GM04504 (cell line): ENCODE results near the gene STXBP5L.
"Not testable (repeated sequence)": the region's sequence is repeated elsewhere in the genome, so short reads cannot be mapped to it uniquely, and the experiment has no call there.

ENCODE experiments used
- DNase-seq: peaks from one replicate; pipeline ENCODE4 v3.0.0-alpha.2; 2012; ENCODE audit warnings: low read depth

STXBP5L gene

GRCh38 chr3:121231872-121232271 is 323.9 kb downstream of the STXBP5L start:
- no peak for DNase-seq

DNA sequence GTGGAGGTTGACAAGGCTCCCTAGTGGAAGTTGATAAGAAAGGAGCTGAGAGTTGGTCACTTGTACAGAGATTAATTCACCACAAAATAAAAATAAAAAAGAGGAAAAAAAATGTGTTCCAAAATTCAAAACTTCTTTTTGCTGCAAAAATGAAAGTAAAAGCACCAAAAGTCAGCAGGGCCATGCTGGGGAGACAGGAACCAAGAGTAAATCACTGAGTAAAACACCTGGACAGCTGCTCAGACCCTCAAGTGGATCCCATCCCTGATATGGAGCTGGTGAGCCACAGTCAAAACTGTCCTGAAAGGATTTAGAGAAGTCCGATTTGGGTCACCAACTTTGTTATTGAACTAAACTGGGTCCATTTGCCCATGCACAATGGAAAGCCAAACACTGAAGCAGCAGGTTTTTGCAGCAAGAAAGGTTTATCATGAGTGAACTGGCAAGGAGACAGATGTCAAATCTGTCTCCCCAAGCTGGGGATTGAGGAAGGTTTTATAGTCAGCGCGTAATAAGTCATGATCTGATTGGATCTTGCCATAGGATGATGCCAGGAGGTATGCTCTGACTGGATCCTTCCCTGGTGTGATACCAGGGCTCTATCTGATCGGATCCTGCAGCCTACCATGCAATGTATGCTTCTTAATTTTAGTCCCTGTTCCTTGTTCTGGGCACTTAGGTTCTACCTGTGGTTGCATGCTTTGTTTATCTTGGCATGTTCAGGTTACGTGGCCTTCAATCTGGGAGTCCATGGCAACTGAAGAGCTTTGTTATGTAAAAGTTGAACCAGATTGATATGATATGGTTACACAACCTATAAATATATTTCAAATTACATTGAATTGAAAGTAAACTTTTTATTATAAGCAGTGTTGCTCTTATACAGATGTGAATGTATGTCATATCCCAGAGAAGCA is 324.6 kb downstream of the STXBP5L start:
- no peak for DNase-seq

GRCh38 chr3:121243208-121243607 is 335.2 kb downstream of the STXBP5L start:
- no peak for DNase-seq

DNA sequence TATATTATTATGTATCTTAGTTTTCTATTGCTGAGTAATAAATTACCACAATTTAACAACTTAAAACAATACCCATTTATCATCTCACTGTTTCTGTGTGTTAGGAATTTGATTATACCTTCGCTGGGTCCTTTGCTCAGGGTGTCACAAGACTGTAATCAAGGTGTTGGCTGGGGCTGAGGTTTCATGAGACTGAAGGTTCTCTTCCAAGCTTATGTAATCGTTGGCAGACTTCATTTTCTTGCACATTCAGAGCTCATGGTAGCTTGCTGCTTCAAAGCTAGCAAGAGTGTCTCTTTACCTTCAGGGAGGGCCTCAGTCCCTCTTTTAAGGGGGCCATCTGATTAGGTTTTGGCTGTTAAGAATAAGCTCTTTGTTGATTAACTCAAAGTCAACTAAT is 344.7 kb downstream of the STXBP5L start:
- DNase-seq, result no peak

GRCh38 chr3:121269389-121269788 is 361.4 kb downstream of the STXBP5L start:
- no peak for DNase-seq

DNA sequence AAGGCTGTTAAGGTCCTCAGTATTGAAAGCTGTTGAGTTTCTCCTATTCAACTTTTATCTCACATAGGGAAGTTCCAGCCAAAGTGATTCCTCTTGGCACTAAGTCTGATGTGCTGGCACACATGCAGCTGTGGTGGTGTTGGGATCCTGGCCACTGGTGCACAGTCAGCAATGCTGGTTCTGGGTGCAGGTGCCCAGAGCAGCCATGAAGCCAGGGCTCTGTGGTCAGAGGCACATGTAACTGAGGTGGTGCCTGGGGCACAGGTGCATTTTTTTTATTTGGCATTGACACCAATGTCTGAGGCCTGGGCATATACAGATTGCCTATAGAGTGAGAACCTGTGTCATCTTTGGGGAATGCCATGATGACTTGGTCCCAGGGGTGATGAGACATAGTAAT is 366.4 kb downstream of the STXBP5L start:
- no peak for DNase-seq

GRCh38 chr3:121295452-121295851 is 387.4 kb downstream of the STXBP5L start:
- DNase-seq, result no peak

- no peak for DNase-seq
Observed at GRCh38 chr3:121295979-121296378, 388.0 kb downstream of the STXBP5L start.

DNA sequence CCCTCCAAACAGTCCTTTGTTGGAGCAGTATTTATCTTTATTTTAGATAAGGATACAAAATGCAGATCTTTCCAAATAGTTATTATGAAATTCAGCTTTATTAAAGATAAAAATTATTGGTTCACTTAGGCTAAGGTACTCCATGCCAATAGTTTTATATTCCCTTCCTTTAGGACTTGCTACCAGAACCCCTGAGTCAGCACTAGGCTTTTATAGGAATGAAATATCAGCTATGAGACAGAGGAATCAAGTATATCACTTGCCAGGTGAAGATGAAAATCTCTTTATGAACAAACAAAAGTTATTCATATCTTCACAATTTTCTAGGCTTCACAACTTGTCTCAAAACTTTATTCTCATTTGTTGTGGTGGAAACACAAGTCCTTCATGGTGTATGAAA is 416.3 kb downstream of the STXBP5L start:
- DNase-seq, result no peak

GRCh38 chr3:121330118-121330517 is 422.1 kb downstream of the STXBP5L start:
- DNase-seq, result no peak

- no peak for DNase-seq
Observed at GRCh38 chr3:121330634-121331033, 422.6 kb downstream of the STXBP5L start.

DNA sequence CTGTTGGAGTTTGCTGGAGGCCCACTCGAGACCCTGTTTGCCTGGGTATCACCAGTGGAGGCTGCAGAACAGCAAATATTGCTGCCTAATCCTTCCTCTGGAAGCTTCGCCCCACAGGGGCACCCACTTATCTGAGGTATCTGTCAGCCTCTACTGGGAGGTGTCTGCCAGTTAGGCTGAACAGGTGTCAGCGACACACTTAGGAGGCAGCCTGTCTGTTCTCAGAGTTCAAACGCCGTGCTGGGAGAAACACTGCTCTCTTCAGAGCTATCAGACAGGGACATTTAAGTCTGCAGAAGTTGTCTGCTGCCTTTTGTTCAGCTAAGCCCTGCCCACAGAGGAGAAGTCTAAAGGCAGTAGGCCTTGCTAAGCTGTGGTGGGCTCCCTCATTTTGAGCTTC is 448.0 kb downstream of the STXBP5L start:
- DNase-seq, result not testable (repeated sequence)

DNA sequence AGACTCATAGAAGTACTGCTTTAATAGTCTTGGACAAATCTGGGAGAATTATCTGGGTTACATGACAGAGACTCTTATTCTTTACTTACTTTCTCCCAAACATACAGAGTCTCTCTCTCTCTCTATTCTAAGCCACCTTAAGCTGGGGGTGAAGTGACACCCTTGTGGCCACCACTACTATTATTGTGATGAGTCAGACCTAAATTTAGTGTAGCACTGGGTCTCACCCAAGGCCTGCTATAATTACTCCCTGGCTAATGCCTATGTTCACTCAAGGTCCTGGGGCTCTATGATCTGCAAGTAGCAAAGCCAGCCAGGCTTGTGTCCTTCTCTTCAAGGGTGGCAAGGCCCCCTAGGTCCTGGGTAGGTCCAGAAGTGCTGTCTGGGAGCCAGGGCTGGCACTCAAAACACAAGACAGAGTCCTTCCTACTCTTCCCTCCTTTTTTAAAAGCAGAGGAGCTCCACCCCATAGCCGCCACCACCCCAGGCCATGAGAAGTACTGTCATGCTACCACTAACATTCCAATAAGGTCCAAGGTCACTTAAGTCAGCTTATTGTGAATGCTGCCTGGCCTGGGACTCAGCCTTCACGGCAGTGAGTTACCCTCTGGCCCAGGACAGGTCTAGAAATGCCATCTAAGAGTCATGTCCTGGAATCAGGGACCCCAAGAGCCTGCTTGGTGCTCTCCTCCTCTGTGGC is 454.2 kb downstream of the STXBP5L start:
- no peak for DNase-seq

GRCh38 chr3:121388308-121388707 is 480.3 kb downstream of the STXBP5L start:
- not testable (repeated sequence) for DNase-seq

DNA sequence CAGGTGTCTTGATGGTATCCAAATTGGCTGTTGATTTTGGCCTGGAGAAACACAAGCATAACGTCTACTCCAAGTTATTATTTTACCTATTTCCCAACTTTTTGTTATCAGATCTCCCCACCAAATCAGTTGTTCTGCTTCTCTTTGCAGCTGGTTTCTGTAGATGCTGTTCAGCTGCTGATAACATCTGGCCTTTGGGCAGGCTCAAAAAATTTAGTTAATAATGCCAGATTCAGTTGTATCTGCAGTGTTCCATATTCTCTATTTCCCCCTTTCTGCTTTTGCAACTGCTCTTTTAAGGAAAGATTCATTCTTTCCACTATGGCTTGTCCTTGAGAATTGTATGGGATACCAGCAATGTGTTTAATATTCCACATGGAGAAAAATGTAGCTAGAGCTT is 488.0 kb downstream of the STXBP5L start:
- not testable (repeated sequence) for DNase-seq

GRCh38 chr3:121398051-121398450 is 490.0 kb downstream of the STXBP5L start:
- DNase-seq, result not testable (repeated sequence)

GRCh38 chr3:121399820-121400219 is 491.8 kb downstream of the STXBP5L start:
- no peak for DNase-seq

DNA sequence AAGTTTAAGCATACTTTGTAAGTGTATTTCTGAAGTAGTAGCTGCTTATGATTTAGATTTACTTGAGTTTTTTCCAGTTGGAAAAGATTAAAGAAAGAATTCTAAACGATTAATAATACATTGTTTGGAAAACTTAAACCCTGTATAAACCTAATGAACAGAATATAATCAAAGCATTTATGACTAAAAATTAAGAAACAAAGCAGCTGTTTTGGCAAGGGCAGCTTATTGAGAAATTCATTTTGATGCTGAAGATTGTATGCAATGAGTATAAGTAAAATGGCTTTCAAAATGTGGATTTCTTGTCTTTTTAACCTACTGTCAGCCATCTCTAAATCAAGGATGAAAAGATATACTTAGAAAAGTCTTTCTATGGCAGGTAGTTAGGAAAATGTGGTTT is 497.6 kb downstream of the STXBP5L start:
- DNase-seq, result no peak

- DNase-seq, result no peak
Observed at GRCh38 chr3:121411523-121411922, 503.5 kb downstream of the STXBP5L start.

DNA sequence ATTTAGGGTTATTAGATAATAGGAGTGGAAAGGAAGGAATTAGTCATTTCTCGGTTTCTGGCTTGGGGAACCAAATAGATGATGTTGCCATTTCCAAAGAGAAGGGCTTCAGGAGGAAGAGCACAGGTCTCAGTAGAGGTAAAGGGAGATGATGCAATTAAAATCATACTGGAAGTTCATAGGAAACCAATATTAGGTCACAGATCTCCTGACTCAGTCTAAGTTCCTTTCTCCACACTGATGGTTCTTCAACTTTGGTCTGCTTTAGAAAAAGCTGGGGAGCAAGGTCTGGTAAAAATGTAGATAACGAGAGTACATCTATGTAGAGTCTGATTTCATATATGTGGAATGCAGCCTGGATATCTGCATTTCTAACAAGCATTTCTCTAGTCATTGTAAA is 506.9 kb downstream of the STXBP5L start:
- no peak for DNase-seq

DNA sequence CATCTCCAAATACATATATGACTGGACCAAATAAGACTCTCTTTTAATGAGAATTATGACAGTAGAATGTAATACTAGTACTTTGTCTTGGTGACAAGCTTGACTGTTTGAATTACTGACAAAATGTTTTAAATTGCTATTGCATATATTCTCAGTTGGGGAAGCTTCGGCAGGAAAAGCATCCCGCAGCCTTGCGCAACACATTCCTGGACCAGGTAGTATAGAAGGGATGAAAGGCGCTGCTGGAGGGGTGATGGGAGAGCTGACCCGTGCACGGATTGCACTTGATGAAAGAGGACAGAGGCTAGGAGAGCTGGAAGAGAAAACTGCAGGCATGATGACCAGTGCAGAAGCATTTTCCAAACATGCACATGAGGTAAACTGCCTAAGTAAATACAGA is 510.2 kb downstream of the STXBP5L start:
- no peak for DNase-seq

DNA sequence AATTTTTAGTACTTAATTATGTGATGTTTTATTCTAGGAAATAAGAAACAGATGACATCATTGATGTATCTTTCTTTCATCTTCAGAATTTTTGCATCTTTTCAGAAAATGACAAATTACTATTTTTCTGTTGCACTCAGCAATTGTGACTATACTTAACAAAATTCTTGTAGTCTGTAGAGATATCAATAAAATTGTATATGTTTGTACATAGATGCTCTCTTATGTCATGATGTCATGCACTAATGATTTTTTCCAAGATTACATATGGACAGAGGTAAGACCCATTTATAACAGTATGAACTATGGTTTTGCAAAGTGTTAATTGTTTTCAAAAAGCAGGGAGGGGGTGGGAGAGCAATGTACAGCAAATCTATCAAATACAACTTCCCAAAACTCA is 516.5 kb downstream of the STXBP5L start:
- no peak for DNase-seq

- no peak for DNase-seq
Observed at GRCh38 chr3:121430664-121431215, 522.7 kb downstream of the STXBP5L start.
